Astrocyte (in vitro differentiated cells and primary cell): Measurements from ENCODE around the gene SEC31A. TPM values are rescaled to one million over a fixed set of nuclear protein-coding genes. Genes with fewer than 3 reads are reported as not detected.

Source experiments
- DNase-seq: peaks from one replicate; pipeline ENCODE4 v3.0.0-alpha.2; 2010; ENCODE audit warnings: low read depth
- FAIRE-seq: peaks from 2 replicates; lab custom pipeline; 2011; peaks lifted over from hg19 to GRCh38; lab: Jason Lieb, UNC
- H2AFZ ChIP-seq: 2 replicates; pipeline ENCODE4 v1.6.0; 2012; ENCODE audit warnings: low read depth, low read length, inconsistent platforms
- H3K27ac ChIP-seq: 2 replicates; pipeline ENCODE4 v1.5.1; 2011; ENCODE audit warnings: low read depth, low read length, inconsistent platforms
- H3K27me3 ChIP-seq: 2 replicates; pipeline ENCODE4 v1.6.0; 2011; ENCODE audit warnings: low read length, inconsistent platforms; ENCODE audit not compliant: insufficient read depth
- H3K36me3 ChIP-seq: 2 replicates; pipeline ENCODE4 v1.5.1; 2011; ENCODE audit warnings: low read length, inconsistent platforms; ENCODE audit not compliant: insufficient read depth
- H3K4me1 ChIP-seq: 2 replicates; pipeline ENCODE4 v1.5.1; 2011; ENCODE audit warnings: low read length, inconsistent platforms; ENCODE audit not compliant: insufficient read depth
- H3K4me2 ChIP-seq: 2 replicates; pipeline ENCODE4 v1.6.0; 2012; ENCODE audit warnings: low read length, inconsistent platforms
- H3K4me3 ChIP-seq: 2 replicates; pipeline ENCODE4 v1.5.1; 2011; ENCODE audit warnings: low read depth, mild to moderate bottlenecking, low read length, inconsistent platforms; ENCODE audit not compliant: insufficient read depth
- H3K79me2 ChIP-seq: 2 replicates; pipeline ENCODE4 v1.6.0; 2012; ENCODE audit warnings: mild to moderate bottlenecking, low read length, inconsistent platforms; ENCODE audit not compliant: insufficient read depth
- H3K9ac ChIP-seq: 2 replicates; pipeline ENCODE4 v1.6.0; 2012; ENCODE audit warnings: mild to moderate bottlenecking, low read length, inconsistent platforms
- H3K9me3 ChIP-seq: 2 replicates; pipeline ENCODE4 v1.5.1; 2012; ENCODE audit warnings: low read depth, mild to moderate bottlenecking, low read length, inconsistent platforms; ENCODE audit not compliant: insufficient read depth
- H4K20me1 ChIP-seq: 2 replicates; pipeline ENCODE4 v1.6.0; 2012; ENCODE audit warnings: low read length, inconsistent platforms; ENCODE audit not compliant: insufficient read depth
- H3K27ac Mint-ChIP-seq: one replicate; pipeline ENCODE4 v1.8.0; 2021; ENCODE audit warnings: mild to moderate bottlenecking, mixed read lengths; ENCODE audit not compliant: unreplicated experiment
- H3K27me3 Mint-ChIP-seq: one replicate; pipeline ENCODE4 v1.8.0; 2021; ENCODE audit warnings: low read depth, mixed read lengths; ENCODE audit not compliant: unreplicated experiment
- H3K36me3 Mint-ChIP-seq: one replicate; pipeline ENCODE4 v1.8.0; 2021; ENCODE audit warnings: low read depth, mixed read lengths; ENCODE audit not compliant: unreplicated experiment
- H3K4me1 Mint-ChIP-seq: one replicate; pipeline ENCODE4 v1.8.0; 2021; ENCODE audit warnings: low read depth, mixed read lengths; ENCODE audit not compliant: unreplicated experiment
- H3K4me3 Mint-ChIP-seq: one replicate; pipeline ENCODE4 v1.8.0; 2021; ENCODE audit warnings: mild to moderate bottlenecking, moderate library complexity, mixed read lengths; ENCODE audit not compliant: unreplicated experiment
- H3K9me3 Mint-ChIP-seq: one replicate; pipeline ENCODE4 v1.8.0; 2021; ENCODE audit warnings: mild to moderate bottlenecking, mixed read lengths; ENCODE audit not compliant: unreplicated experiment
- CTCF ChIP-seq: IDR thresholded peaks from 2 replicates; pipeline ENCODE4 v1.5.1; 2011; ENCODE audit warnings: low read depth, mild to moderate bottlenecking, inconsistent platforms, low read length, moderate library complexity; ENCODE audit not compliant: insufficient read depth
- EZH2 ChIP-seq: IDR thresholded peaks from 2 replicates; pipeline ENCODE4 v1.6.1; 2012; ENCODE audit warnings: mild to moderate bottlenecking, low read length, inconsistent platforms; ENCODE audit not compliant: insufficient read depth
- total RNA-seq: library from RNA; stranded (reverse); gene quantifications from 2 replicates; pipeline ENCODE4 v1.2.1, GENCODE V29; 2021

Gene SEC31A
- total RNA-seq, 1 donor from 2014 or later, result 471 TPM

- H3K4me3 ChIP-seq, result no peak overlapping the region
- no peaks in the 10 kb centered on the region for H3K4me1 ChIP-seq
- peaks cover 2% of the 10 kb centered on the region for H4K20me1 ChIP-seq
- no peaks in the 10 kb centered on the region for H3K36me3 ChIP-seq
- no peak overlapping the region for H3K27ac ChIP-seq
- no peak overlapping the region for H3K9ac ChIP-seq
- no peak overlapping the region for H3K4me3 Mint-ChIP-seq
- peaks cover 10% of the 10 kb centered on the region for H3K4me1 Mint-ChIP-seq
- H3K4me2 ChIP-seq, result no peak overlapping the region
- H3K9me3 Mint-ChIP-seq, result no peaks in the 10 kb centered on the region
- no peaks in the 10 kb centered on the region for H3K79me2 ChIP-seq
- no peak overlapping the region for H2AFZ ChIP-seq
- no peak for DNase-seq
- FAIRE-seq, result no peak
- no peaks in the 10 kb centered on the region for H3K9me3 ChIP-seq
- no peaks in the 10 kb centered on the region for H3K27me3 Mint-ChIP-seq
- H3K27me3 ChIP-seq, result peaks cover 2% of the 10 kb centered on the region
- no peaks in the 10 kb centered on the region for H3K36me3 Mint-ChIP-seq
- no peak for TF ChIP-seq EZH2
- no peak overlapping the region for H3K27ac Mint-ChIP-seq
Measured at GRCh38 chr4:82809619-82810018, 81.3 kb downstream of the SEC31A start.

- H3K9me3 Mint-ChIP-seq, result no peaks in the 10 kb centered on the region
- no peaks in the 10 kb centered on the region for H4K20me1 ChIP-seq
- TF ChIP-seq EZH2, result no peak
- no peak for TF ChIP-seq CTCF
- H3K4me3 ChIP-seq, result no peak overlapping the region
- H3K36me3 Mint-ChIP-seq, result no peaks in the 10 kb centered on the region
- FAIRE-seq (no peak), DNase-seq (no peak)
- H3K27me3 Mint-ChIP-seq, result no peaks in the 10 kb centered on the region
- no peak overlapping the region for H3K27ac ChIP-seq
- no peaks in the 10 kb centered on the region for H3K9me3 ChIP-seq
- H3K36me3 ChIP-seq, result no peaks in the 10 kb centered on the region
- no peak overlapping the region for H3K27ac Mint-ChIP-seq
- peaks cover 8% of the 10 kb centered on the region for H3K4me1 Mint-ChIP-seq
- H3K9ac ChIP-seq, result no peak overlapping the region
- H3K4me2 ChIP-seq, result no peak overlapping the region
- peaks cover 4% of the 10 kb centered on the region for H3K4me1 ChIP-seq
- no peak overlapping the region for H2AFZ ChIP-seq
- no peaks in the 10 kb centered on the region for H3K79me2 ChIP-seq
- H3K27me3 ChIP-seq, result peaks cover 4% of the 10 kb centered on the region
- no peak overlapping the region for H3K4me3 Mint-ChIP-seq
Measured at GRCh38 chr4:82803746-82804145, 87.2 kb downstream of the SEC31A start.

- Mint-ChIP-seq H3K27ac (no peak overlapping the region), H3K4me3 (no peak overlapping the region), H3K27me3 (no peaks in the 10 kb centered on the region), H3K36me3 (no peaks in the 10 kb centered on the region), H3K9me3 (no peaks in the 10 kb centered on the region), H3K4me1 (peaks cover 8% of the 10 kb centered on the region)
- H3K4me2 ChIP-seq, result no peak overlapping the region
- H3K4me1 ChIP-seq, result peaks cover 4% of the 10 kb centered on the region
- H3K79me2 ChIP-seq, result no peaks in the 10 kb centered on the region
- DNase-seq (no peak), FAIRE-seq (no peak)
- H4K20me1 ChIP-seq, result no peaks in the 10 kb centered on the region
- H3K27ac ChIP-seq, result no peak overlapping the region
- TF ChIP-seq CTCF (no peak), EZH2 (no peak)
- H3K9ac ChIP-seq, result no peak overlapping the region
- no peaks in the 10 kb centered on the region for H3K9me3 ChIP-seq
- H2AFZ ChIP-seq, result no peak overlapping the region
- H3K36me3 ChIP-seq, result no peaks in the 10 kb centered on the region
- peaks cover 4% of the 10 kb centered on the region for H3K27me3 ChIP-seq
- no peak overlapping the region for H3K4me3 ChIP-seq
Measured at GRCh38 chr4:82802911-82803310, 88.0 kb downstream of the SEC31A start.
